A673 (cell line): ENCODE measurements around the gene RAB21.

Source experiments
- EZH2 ChIP-seq: fragments of 200-600 bp; sonication (generic); IDR thresholded peaks from 2 replicates; pipeline ENCODE4 v1.6.1; 2017; ENCODE audit warnings: borderline replicate concordance, low read depth, mild to moderate bottlenecking, mixed read lengths, antibody characterized with exemption, low read length; ENCODE audit not compliant: poor library complexity, severe bottlenecking
- TF ChIP-seq, protein P1 (sequence below): fragments of 300-800, 200-600 bp; sonication (generic); conservative IDR thresholded peaks from 2 replicates; pipeline ENCODE4 v1.5.1; 2017; ENCODE audit warnings: low read depth, mild to moderate bottlenecking, antibody characterized with exemption, low read length, moderate library complexity, mixed read lengths

DNA sequence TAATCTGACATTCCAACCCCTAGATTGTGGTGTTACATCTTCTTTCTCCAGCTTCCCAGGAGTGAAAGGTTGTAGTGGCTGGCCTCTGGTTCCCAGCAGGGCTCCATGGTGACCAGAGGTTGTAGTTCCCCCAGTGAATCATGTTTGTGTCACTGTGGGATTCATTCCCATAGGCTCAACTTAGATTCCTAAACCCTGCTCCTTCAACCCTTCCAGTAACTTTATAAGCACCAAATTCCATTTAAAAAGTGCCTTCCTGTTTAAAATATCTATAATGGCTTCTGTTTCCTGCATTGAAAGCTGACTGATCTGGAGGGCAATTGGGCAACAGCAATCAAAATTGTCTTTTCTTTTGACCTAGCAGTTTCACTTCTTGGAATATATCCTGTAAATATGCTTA lies 44.4 kb downstream of the RAB21 start:
- TF ChIP-seq, protein P1, sequence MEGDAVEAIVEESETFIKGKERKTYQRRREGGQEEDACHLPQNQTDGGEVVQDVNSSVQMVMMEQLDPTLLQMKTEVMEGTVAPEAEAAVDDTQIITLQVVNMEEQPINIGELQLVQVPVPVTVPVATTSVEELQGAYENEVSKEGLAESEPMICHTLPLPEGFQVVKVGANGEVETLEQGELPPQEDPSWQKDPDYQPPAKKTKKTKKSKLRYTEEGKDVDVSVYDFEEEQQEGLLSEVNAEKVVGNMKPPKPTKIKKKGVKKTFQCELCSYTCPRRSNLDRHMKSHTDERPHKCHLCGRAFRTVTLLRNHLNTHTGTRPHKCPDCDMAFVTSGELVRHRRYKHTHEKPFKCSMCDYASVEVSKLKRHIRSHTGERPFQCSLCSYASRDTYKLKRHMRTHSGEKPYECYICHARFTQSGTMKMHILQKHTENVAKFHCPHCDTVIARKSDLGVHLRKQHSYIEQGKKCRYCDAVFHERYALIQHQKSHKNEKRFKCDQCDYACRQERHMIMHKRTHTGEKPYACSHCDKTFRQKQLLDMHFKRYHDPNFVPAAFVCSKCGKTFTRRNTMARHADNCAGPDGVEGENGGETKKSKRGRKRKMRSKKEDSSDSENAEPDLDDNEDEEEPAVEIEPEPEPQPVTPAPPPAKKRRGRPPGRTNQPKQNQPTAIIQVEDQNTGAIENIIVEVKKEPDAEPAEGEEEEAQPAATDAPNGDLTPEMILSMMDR, result no peak
- TF ChIP-seq EZH2, result no peak
